Ishikawa (cell line): Measurements from ENCODE around the gene UNCX.

ENCODE experiments used
- CEBPB ChIP-seq: IDR thresholded peaks from 2 replicates; pipeline ENCODE4 v1.6.1; 2012
- CREB1 ChIP-seq: IDR thresholded peaks from 2 replicates; pipeline ENCODE4 v1.6.1; 2012; ENCODE audit warnings: low read depth
- EGR1 ChIP-seq: IDR thresholded peaks from 2 replicates; pipeline ENCODE4 v1.6.1; 2012
- EP300 ChIP-seq: IDR thresholded peaks from 2 replicates; pipeline ENCODE4 v1.6.1; 2012; ENCODE audit warnings: borderline replicate concordance
- FOXM1 ChIP-seq: IDR thresholded peaks from 2 replicates; pipeline ENCODE4 v1.6.1; 2012; ENCODE audit warnings: low read depth, borderline replicate concordance
- NFIC ChIP-seq: IDR thresholded peaks from 2 replicates; pipeline ENCODE4 v1.6.1; 2012
- RAD21 ChIP-seq: IDR thresholded peaks from 2 replicates; pipeline ENCODE4 v1.6.1; 2012; ENCODE audit warnings: low read depth
- TAF1 ChIP-seq: IDR thresholded peaks from 2 replicates; pipeline ENCODE4 v1.6.1; 2012; ENCODE audit warnings: low read depth, mild to moderate bottlenecking
- TCF12 ChIP-seq: IDR thresholded peaks from 2 replicates; pipeline ENCODE4 v1.6.1; 2012; ENCODE audit warnings: low read depth
- TEAD4 ChIP-seq: IDR thresholded peaks from 2 replicates; pipeline ENCODE4 v1.6.1; 2012
- USF1 ChIP-seq: IDR thresholded peaks from 2 replicates; pipeline ENCODE4 v1.6.1; 2012
- YY1 ChIP-seq: IDR thresholded peaks from 2 replicates; pipeline ENCODE4 v1.6.1; 2012; ENCODE audit warnings: low read depth
- ZBTB7A ChIP-seq: IDR thresholded peaks from 2 replicates; pipeline ENCODE4 v1.6.1; 2012; ENCODE audit warnings: low read depth
- TF ChIP-seq, protein P1 (sequence below): IDR thresholded peaks from 2 replicates; pipeline ENCODE4 v1.6.1; 2012; ENCODE audit warnings: low read depth, mild to moderate bottlenecking
- TF ChIP-seq, protein P2 (sequence below): IDR thresholded peaks from 2 replicates; pipeline ENCODE4 v1.6.1; 2012

Gene UNCX

GRCh38 chr7:1232103-1232466 lies 587 bp upstream of the UNCX start:
- TF ChIP-seq TAF1 (no peak), ZBTB7A (no peak), FOXM1 (no peak), TEAD4 (no peak), EGR1 (no peak), EP300 (no peak), CREB1 (no peak), YY1 (no peak), TCF12 (no peak), USF1 (no peak), CEBPB (no peak), NFIC (no peak), RAD21 (no peak)
- TF ChIP-seq, protein P1, sequence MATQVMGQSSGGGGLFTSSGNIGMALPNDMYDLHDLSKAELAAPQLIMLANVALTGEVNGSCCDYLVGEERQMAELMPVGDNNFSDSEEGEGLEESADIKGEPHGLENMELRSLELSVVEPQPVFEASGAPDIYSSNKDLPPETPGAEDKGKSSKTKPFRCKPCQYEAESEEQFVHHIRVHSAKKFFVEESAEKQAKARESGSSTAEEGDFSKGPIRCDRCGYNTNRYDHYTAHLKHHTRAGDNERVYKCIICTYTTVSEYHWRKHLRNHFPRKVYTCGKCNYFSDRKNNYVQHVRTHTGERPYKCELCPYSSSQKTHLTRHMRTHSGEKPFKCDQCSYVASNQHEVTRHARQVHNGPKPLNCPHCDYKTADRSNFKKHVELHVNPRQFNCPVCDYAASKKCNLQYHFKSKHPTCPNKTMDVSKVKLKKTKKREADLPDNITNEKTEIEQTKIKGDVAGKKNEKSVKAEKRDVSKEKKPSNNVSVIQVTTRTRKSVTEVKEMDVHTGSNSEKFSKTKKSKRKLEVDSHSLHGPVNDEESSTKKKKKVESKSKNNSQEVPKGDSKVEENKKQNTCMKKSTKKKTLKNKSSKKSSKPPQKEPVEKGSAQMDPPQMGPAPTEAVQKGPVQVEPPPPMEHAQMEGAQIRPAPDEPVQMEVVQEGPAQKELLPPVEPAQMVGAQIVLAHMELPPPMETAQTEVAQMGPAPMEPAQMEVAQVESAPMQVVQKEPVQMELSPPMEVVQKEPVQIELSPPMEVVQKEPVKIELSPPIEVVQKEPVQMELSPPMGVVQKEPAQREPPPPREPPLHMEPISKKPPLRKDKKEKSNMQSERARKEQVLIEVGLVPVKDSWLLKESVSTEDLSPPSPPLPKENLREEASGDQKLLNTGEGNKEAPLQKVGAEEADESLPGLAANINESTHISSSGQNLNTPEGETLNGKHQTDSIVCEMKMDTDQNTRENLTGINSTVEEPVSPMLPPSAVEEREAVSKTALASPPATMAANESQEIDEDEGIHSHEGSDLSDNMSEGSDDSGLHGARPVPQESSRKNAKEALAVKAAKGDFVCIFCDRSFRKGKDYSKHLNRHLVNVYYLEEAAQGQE: no peak
- TF ChIP-seq, protein P2, sequence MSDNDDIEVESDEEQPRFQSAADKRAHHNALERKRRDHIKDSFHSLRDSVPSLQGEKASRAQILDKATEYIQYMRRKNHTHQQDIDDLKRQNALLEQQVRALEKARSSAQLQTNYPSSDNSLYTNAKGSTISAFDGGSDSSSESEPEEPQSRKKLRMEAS: no peak

- TF ChIP-seq TAF1 (no peak), ZBTB7A (no peak), RAD21 (no peak)
Measured at GRCh38 chr7:1233333-1234048, 819 bp downstream of the UNCX start.

DNA sequence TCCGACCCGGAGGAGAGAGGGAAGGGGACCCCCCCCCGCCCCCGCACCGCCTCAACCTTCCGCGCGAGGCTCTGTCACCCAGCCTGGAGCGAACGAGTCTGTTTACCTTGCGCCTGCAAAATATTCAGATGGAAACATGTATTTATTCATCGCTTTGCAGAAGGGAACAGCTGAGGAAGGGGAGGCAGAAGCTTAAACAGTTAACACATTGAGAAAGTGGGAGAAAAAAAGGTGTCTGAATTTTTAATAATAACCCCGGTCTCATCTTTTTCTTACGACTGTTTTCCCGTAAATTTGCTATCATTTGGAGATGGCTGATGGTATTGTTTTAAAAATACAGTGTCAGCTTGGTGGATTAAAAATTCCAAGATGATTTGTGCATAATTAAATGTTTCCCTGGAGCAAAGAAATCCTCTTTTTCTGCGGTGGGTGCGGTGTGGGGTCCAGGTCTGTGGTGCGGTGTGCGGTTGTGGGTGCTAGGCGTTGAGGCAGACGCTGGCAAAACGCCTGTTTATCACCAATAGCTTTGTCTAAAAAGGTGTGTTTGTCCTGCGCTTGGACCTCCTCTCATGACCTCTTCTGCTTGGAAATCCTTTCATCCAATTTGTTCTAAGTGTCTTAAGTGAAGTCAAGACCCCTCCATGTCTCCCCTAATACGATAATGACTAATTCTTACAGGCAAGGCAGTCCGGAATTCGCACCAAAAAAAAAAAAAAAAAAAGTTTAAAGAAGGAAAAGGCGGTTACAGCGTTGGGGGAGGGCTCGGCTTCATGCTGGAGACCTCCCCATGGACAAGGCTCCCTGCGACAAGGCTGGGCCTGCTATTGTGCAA lies 1.6 kb downstream of the UNCX start:
- TF ChIP-seq EGR1 (no peak), USF1 (no peak), YY1 (no peak), FOXM1 (no peak), CEBPB (no peak), NFIC (no peak), RAD21 (no peak), EP300 (no peak)
- TF ChIP-seq, protein P1: no peak
- TF ChIP-seq, protein P2: no peak

DNA sequence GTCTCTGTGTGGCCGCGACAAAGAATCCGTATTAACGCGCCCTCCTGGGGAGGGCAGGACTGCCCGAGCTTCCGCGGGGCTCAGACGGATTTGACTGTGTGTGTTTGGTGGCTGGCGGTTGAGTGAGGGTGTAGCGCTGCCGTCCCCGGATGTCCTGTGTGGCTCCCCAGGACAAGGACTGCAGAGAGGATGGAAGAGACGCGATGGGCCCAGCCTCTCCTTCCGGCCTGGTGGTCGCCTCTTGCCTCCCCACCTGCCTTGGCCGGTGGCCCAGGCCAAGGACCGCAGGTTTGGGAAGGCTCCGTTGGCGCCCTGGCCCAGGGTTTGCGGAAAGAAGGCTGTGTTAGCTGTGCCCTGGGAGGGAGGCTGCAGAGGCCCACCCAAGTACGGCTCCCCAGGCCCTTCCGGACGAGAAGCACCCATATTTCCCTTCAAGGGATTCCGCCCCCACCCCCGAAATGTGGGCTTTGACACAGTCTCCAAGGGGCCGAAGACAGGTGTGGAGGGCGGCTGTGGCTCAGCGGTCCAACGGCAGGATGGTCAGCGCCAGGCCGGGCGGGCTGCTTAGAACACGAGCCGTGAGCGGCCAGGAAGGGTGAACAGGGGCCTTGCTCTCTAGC lies 2.3 kb downstream of the UNCX start:
- TF ChIP-seq CREB1 (no peak), CEBPB (no peak), FOXM1 (no peak), TCF12 (no peak), TAF1 (no peak), ZBTB7A (no peak), USF1 (no peak), NFIC (no peak), YY1 (no peak), EP300 (no peak), EGR1 (no peak), RAD21 (no peak), TEAD4 (no peak)
- TF ChIP-seq, protein P1: no peak
- TF ChIP-seq, protein P2: no peak
